Tibial artery (tissue), 4 donors: ENCODE results near the gene NCKAP5.

Experiments used
- DNase-seq, 2 donors: peaks; one replicate each; pipeline ENCODE4 v3.0.0-alpha.2; 2019
- H3K27ac ChIP-seq, 2 donors: fragments of 200-600 bp; sonication (generic) in 1 of 2; 1 replicate in 1 of 2; 2 replicates in 1 of 2; pipeline ENCODE4 v1.5.1; 2018 to 2019; ENCODE audit warnings: mild to moderate bottlenecking in 1 of 2
- H3K27me3 ChIP-seq, 2 donors: fragments of 200-600 bp; sonication (generic) in 1 of 2; one replicate each; pipeline versions ENCODE4 v1.5.1 to v1.6.0; 2016 to 2019
- H3K36me3 ChIP-seq, 3 donors: fragments of 200-600 bp; sonication (generic) in 2 of 3; one replicate each; pipeline ENCODE4 v1.5.1; 2016 to 2019; ENCODE audit warnings: mild to moderate bottlenecking in 2 of 3
- H3K4me1 ChIP-seq, 4 donors: fragments of 200-600 bp; sonication (generic) in 2 of 4; 1 replicate in 3 of 4; 2 replicates in 1 of 4; pipeline ENCODE4 v1.5.1; 2016 to 2019
- H3K4me3 ChIP-seq, 2 donors: fragments of 200-600 bp; sonication (generic) in 1 of 2; 1 replicate in 1 of 2; 2 replicates in 1 of 2; pipeline ENCODE4 v1.5.1; 2018 to 2019; ENCODE audit warnings: mild to moderate bottlenecking in 2 of 2
- H3K9me3 ChIP-seq, 3 donors: fragments of 200-600 bp; sonication (generic) in 1 of 3; one replicate each; pipeline ENCODE4 v1.5.1; 2016 to 2019
- intact Hi-C: fragments of 100-400 bp; cut with DNase I; formaldehyde crosslinking; loops from one replicate; pipeline ENCODE4 v1.15.0; 2023; ENCODE audit warnings: low total_unique reads
- TF ChIP-seq, protein P1 (sequence below), 2 experiments: fragments of 200-600 bp in 1 of 2; fragments of 450-650 bp in 1 of 2; IDR thresholded peaks; one replicate each; pipeline ENCODE4 v1.5.1; 2017 to 2019; ENCODE audit warnings: antibody characterized with exemption in 2 of 2, mild to moderate bottlenecking in 1 of 2, moderate library complexity in 1 of 2

Gene NCKAP5

GRCh38 chr2:132876745-132877391 is 691.4 kb downstream of the NCKAP5 start:
- H3K9me3 ChIP-seq, result no peaks in the 10 kb centered on the region
- DNase-seq, result no peak
- intact Hi-C loops, result no loop called here
- H3K4me3 ChIP-seq, result no peak overlapping the region
- H3K27me3 ChIP-seq, result no peaks in the 10 kb centered on the region
- H3K36me3 ChIP-seq, result no peaks in the 10 kb centered on the region
- H3K27ac ChIP-seq, result no peak overlapping the region
- TF ChIP-seq, protein P1, sequence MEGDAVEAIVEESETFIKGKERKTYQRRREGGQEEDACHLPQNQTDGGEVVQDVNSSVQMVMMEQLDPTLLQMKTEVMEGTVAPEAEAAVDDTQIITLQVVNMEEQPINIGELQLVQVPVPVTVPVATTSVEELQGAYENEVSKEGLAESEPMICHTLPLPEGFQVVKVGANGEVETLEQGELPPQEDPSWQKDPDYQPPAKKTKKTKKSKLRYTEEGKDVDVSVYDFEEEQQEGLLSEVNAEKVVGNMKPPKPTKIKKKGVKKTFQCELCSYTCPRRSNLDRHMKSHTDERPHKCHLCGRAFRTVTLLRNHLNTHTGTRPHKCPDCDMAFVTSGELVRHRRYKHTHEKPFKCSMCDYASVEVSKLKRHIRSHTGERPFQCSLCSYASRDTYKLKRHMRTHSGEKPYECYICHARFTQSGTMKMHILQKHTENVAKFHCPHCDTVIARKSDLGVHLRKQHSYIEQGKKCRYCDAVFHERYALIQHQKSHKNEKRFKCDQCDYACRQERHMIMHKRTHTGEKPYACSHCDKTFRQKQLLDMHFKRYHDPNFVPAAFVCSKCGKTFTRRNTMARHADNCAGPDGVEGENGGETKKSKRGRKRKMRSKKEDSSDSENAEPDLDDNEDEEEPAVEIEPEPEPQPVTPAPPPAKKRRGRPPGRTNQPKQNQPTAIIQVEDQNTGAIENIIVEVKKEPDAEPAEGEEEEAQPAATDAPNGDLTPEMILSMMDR (IDR thresholded peaks at IDR 0.05), result no peak
- no peaks in the 10 kb centered on the region for H3K4me1 ChIP-seq

DNA sequence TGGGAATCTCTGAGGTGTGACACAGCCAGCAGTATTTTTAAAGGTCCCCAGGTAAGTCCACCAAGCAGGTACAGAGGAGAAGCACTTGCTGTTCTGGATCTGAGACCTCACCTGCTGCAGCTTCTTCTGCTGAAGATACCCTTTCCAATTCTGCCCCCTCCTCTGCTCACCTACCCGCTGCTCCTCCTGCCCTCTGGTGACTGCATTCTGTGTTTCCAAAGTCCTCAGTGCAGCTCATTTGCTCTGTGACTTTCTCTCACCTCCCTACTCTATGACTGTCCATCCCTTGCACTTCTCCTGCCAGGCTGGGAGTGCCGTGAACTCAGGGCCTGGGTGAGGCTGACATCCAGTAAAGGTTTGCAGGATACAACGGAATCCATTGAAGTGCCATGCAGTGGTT is 693.1 kb downstream of the NCKAP5 start:
- Histone ChIP-seq H3K36me3 (no peaks in the 10 kb centered on the region), H3K27me3 (no peaks in the 10 kb centered on the region), H3K9me3 (no peaks in the 10 kb centered on the region), H3K27ac (no peak overlapping the region), H3K4me3 (no peak overlapping the region), H3K4me1 (no peaks in the 10 kb centered on the region)
- no peak for DNase-seq
- TF ChIP-seq, protein P1 (IDR thresholded peaks at IDR 0.05), result no peak
- intact Hi-C loops, result no loop called here

GRCh38 chr2:132873738-132874137 is 694.5 kb downstream of the NCKAP5 start:
- H3K4me3 ChIP-seq, result no peak overlapping the region
- H3K27ac ChIP-seq, result no peak overlapping the region
- H3K4me1 ChIP-seq, result no peaks in the 10 kb centered on the region
- no peaks in the 10 kb centered on the region for H3K9me3 ChIP-seq
- H3K36me3 ChIP-seq, result no peaks in the 10 kb centered on the region
- TF ChIP-seq, protein P1 (IDR thresholded peaks at IDR 0.05), result no peak
- H3K27me3 ChIP-seq, result no peaks in the 10 kb centered on the region
- intact Hi-C loops, result no loop called here
- no peak for DNase-seq

- H3K4me1 ChIP-seq, result no peaks in the 10 kb centered on the region
- no peak overlapping the region for H3K4me3 ChIP-seq
- no peaks in the 10 kb centered on the region for H3K9me3 ChIP-seq
- DNase-seq, result no peak
- H3K27me3 ChIP-seq, result no peaks in the 10 kb centered on the region
- TF ChIP-seq, protein P1 (IDR thresholded peaks at IDR 0.05), result no peak
- no peaks in the 10 kb centered on the region for H3K36me3 ChIP-seq
- no peak overlapping the region for H3K27ac ChIP-seq
- intact Hi-C loops, result no loop called here
These were observed 696.4 kb downstream of the NCKAP5 start for GRCh38 chr2:132871831-132872230.

- TF ChIP-seq, protein P1 (IDR thresholded peaks at IDR 0.05), result no peak
- no peaks in the 10 kb centered on the region for H3K9me3 ChIP-seq
- DNase-seq, result no peak
- H3K36me3 ChIP-seq, result no peaks in the 10 kb centered on the region
- H3K27me3 ChIP-seq, result no peaks in the 10 kb centered on the region
- no peak overlapping the region for H3K27ac ChIP-seq
- H3K4me1 ChIP-seq, result no peaks in the 10 kb centered on the region
- intact Hi-C loops, result no loop called here
- H3K4me3 ChIP-seq, result no peak overlapping the region
These were observed 704.3 kb downstream of the NCKAP5 start for GRCh38 chr2:132863961-132864360.

GRCh38 chr2:132860220-132860619 is 708.0 kb downstream of the NCKAP5 start:
- no peaks in the 10 kb centered on the region for H3K9me3 ChIP-seq
- TF ChIP-seq, protein P1 (IDR thresholded peaks at IDR 0.05), result no peak

More at GRCh38 chr2:132860220-132860619, 708.0 kb downstream of the NCKAP5 start:
- intact Hi-C loops, result no loop called here
- H3K27me3 ChIP-seq, result no peaks in the 10 kb centered on the region
- H3K36me3 ChIP-seq, result no peaks in the 10 kb centered on the region
- no peak for DNase-seq
- no peak overlapping the region for H3K4me3 ChIP-seq
- H3K27ac ChIP-seq, result no peak overlapping the region
- H3K4me1 ChIP-seq, result no peaks in the 10 kb centered on the region
